ENCODE data around the gene CNMD.
A peak's percentile ranks its signal among the peaks of the same experiment; 100 is the strongest.

Gene CNMD

GRCh38 chr13:52780611-52781010 lies 41.0 kb upstream of the CNMD start:
- Histone ChIP-seq H3K27me3 (no peaks in the 10 kb centered on the region), H4K20me1 (no peaks in the 10 kb centered on the region), H3K9ac (no peak overlapping the region), H3K4me1 (peaks cover 0 to 18% (median 9%) of the 10 kb centered on the region in 10 experiments; a peak in 13 of 20 replicates), H3K4me3 (no peak overlapping the region), H3K27ac (no peak overlapping the region), H3K4me2 (peak overlapping the region in 6 of 11 experiments; percentile 25 to 73 (median 54); a peak in 11 of 22 replicates), H3K9me3 (replicated peaks in 1 of 11) (no peaks in the 10 kb centered on the region), H3K36me3 (no peaks in the 10 kb centered on the region)
- no peak for TF ChIP-seq Cebpa-rat (IDR thresholded peaks at IDR 0.05)

- TF ChIP-seq Cebpa-rat (IDR thresholded peaks at IDR 0.05) = no peak
- no peak overlapping the region for H3K4me3 ChIP-seq
- no peak overlapping the region for H3K27ac ChIP-seq
- no peaks in the 10 kb centered on the region for H4K20me1 ChIP-seq
- H3K9ac ChIP-seq = no peak overlapping the region
- no peaks in the 10 kb centered on the region for H3K36me3 ChIP-seq
- H3K4me1 ChIP-seq = peaks cover 0 to 18% (median 9%) of the 10 kb centered on the region in 10 experiments; a peak in 13 of 20 replicates
- H3K9me3 ChIP-seq (replicated peaks in 1 of 11) = no peaks in the 10 kb centered on the region
- H3K4me2 ChIP-seq = peak overlapping the region in 8 of 11 experiments; percentile 25 to 73 (median 50); a peak in 14 of 22 replicates
- no peaks in the 10 kb centered on the region for H3K27me3 ChIP-seq
Observed at GRCh38 chr13:52780092-52780491, 40.5 kb upstream of the CNMD start.

- Histone ChIP-seq H3K27ac (no peak overlapping the region), H4K20me1 (no peaks in the 10 kb centered on the region), H3K36me3 (no peaks in the 10 kb centered on the region), H3K4me2 (peak overlapping the region in 2 of 11 experiments; percentile 48 to 55; a peak in 3 of 22 replicates), H3K9me3 (replicated peaks in 1 of 11) (no peaks in the 10 kb centered on the region), H3K4me1 (peaks cover 0 to 18% (median 9%) of the 10 kb centered on the region in 10 experiments; a peak in 13 of 20 replicates), H3K9ac (no peak overlapping the region), H3K27me3 (no peaks in the 10 kb centered on the region), H3K4me3 (no peak overlapping the region)
- TF ChIP-seq Cebpa-rat (IDR thresholded peaks at IDR 0.05) = no peak
Observed at GRCh38 chr13:52779103-52779502, 39.5 kb upstream of the CNMD start.

GRCh38 chr13:52776726-52777125 lies 37.1 kb upstream of the CNMD start:
- Histone ChIP-seq H3K4me3 (no peak overlapping the region), H3K27me3 (no peaks in the 10 kb centered on the region), H3K4me2 (no peak overlapping the region), H3K9me3 (replicated peaks in 1 of 11) (peaks cover 0 to 7% (median 4%) of the 10 kb centered on the region in 11 experiments; a peak in 6 of 22 replicates), H3K4me1 (peaks cover 0 to 20% (median 9%) of the 10 kb centered on the region in 10 experiments; a peak in 13 of 20 replicates), H3K36me3 (no peaks in the 10 kb centered on the region), H3K9ac (no peak overlapping the region), H4K20me1 (no peaks in the 10 kb centered on the region), H3K27ac (no peak overlapping the region)
- no peak for TF ChIP-seq Cebpa-rat (IDR thresholded peaks at IDR 0.05)

GRCh38 chr13:52775511-52775910 lies 35.9 kb upstream of the CNMD start:
- H3K4me1 ChIP-seq = peaks cover 0 to 16% (median 8%) of the 10 kb centered on the region in 10 experiments; a peak in 13 of 20 replicates

GRCh38 chr13:52767949-52768516 lies 28.4 kb upstream of the CNMD start:
- H3K4me2 ChIP-seq = peak overlapping the region in 3 of 11 experiments; percentile 2 to 22 (median 4); a peak in 1 of 22 replicates
- no peaks in the 10 kb centered on the region for H3K36me3 ChIP-seq
- no peak overlapping the region for H3K9ac ChIP-seq
- no peak overlapping the region for H3K4me3 ChIP-seq
- no peak for TF ChIP-seq Cebpa-rat (IDR thresholded peaks at IDR 0.05)
- H3K27me3 ChIP-seq = no peaks in the 10 kb centered on the region
- H3K9me3 ChIP-seq (replicated peaks in 1 of 11) = peaks cover 0 to 22% (median 8%) of the 10 kb centered on the region in 11 experiments; a peak in 10 of 22 replicates
- H4K20me1 ChIP-seq = no peaks in the 10 kb centered on the region
- H3K4me1 ChIP-seq = peaks cover 0 to 9% (median 0%) of the 10 kb centered on the region in 10 experiments; a peak in 3 of 20 replicates
- H3K27ac ChIP-seq = no peak overlapping the region

More at GRCh38 chr13:52775511-52775910, 35.9 kb upstream of the CNMD start:
- H4K20me1 ChIP-seq = no peaks in the 10 kb centered on the region
- H3K9ac ChIP-seq = no peak overlapping the region
- H3K27me3 ChIP-seq = no peaks in the 10 kb centered on the region
- H3K4me3 ChIP-seq = no peak overlapping the region
- no peak overlapping the region for H3K27ac ChIP-seq
- TF ChIP-seq Cebpa-rat (IDR thresholded peaks at IDR 0.05) = no peak
- no peaks in the 10 kb centered on the region for H3K36me3 ChIP-seq
- H3K9me3 ChIP-seq (replicated peaks in 1 of 11) = peaks cover 0 to 14% (median 8%) of the 10 kb centered on the region in 11 experiments; a peak in 10 of 22 replicates
- H3K4me2 ChIP-seq = no peak overlapping the region

GRCh38 chr13:52765611-52766390 lies 26.2 kb upstream of the CNMD start:
- Histone ChIP-seq H3K27me3 (no peaks in the 10 kb centered on the region), H3K4me1 (peaks cover 0 to 7% (median 0%) of the 10 kb centered on the region in 10 experiments; a peak in 1 of 20 replicates), H3K27ac (no peak overlapping the region), H3K9ac (no peak overlapping the region), H3K4me2 (no peak overlapping the region), H4K20me1 (no peaks in the 10 kb centered on the region), H3K4me3 (no peak overlapping the region), H3K36me3 (no peaks in the 10 kb centered on the region), H3K9me3 (replicated peaks in 1 of 11) (peaks cover 0 to 9% (median 0%) of the 10 kb centered on the region in 11 experiments; a peak in 2 of 22 replicates)
- TF ChIP-seq Cebpa-rat (IDR thresholded peaks at IDR 0.05) = no peak

- H3K27ac ChIP-seq = no peak overlapping the region
Observed at GRCh38 chr13:52760077-52760476, 20.5 kb upstream of the CNMD start.

GRCh38 chr13:52758114-52758513 lies 18.5 kb upstream of the CNMD start:
- Histone ChIP-seq H3K9me3 (replicated peaks in 1 of 11) (no peaks in the 10 kb centered on the region), H4K20me1 (no peaks in the 10 kb centered on the region), H3K4me2 (no peak overlapping the region), H3K27ac (no peak overlapping the region), H3K36me3 (no peaks in the 10 kb centered on the region), H3K9ac (no peak overlapping the region), H3K27me3 (no peaks in the 10 kb centered on the region), H3K4me3 (no peak overlapping the region), H3K4me1 (no peaks in the 10 kb centered on the region)
- TF ChIP-seq Cebpa-rat (IDR thresholded peaks at IDR 0.05) = no peak

More at GRCh38 chr13:52760077-52760476, 20.5 kb upstream of the CNMD start:
- no peaks in the 10 kb centered on the region for H4K20me1 ChIP-seq
- no peaks in the 10 kb centered on the region for H3K9me3 ChIP-seq (replicated peaks in 1 of 11)
- H3K36me3 ChIP-seq = no peaks in the 10 kb centered on the region
- H3K4me1 ChIP-seq = no peaks in the 10 kb centered on the region
- H3K27me3 ChIP-seq = no peaks in the 10 kb centered on the region
- no peak overlapping the region for H3K9ac ChIP-seq
- H3K4me3 ChIP-seq = no peak overlapping the region
- no peak for TF ChIP-seq Cebpa-rat (IDR thresholded peaks at IDR 0.05)
- H3K4me2 ChIP-seq = no peak overlapping the region

Measured in BLaER1 treated with 17β-estradiol and CSF1 and Interleukin-3, amounts not matched to agents 10 nM and 100 nM (cell line).